HEK293 (cell line): Measurements from ENCODE around the gene DCDC1.

Source experiments
- GLI4 ChIP-seq: fragments of 450-650 bp; formaldehyde crosslinking; IDR thresholded peaks from 2 replicates; pipeline ENCODE4 v1.5.1; 2016; ENCODE audit warnings: missing biosample characterization, missing genetic modification characterization
- MYNN ChIP-seq: fragments of 450-650 bp; formaldehyde crosslinking; IDR thresholded peaks from 2 replicates; pipeline ENCODE4 v1.5.1; 2016; ENCODE audit warnings: missing biosample characterization, missing genetic modification characterization, borderline replicate concordance
- REST ChIP-seq: fragments of 450-650 bp; formaldehyde crosslinking; IDR thresholded peaks from 2 replicates; pipeline ENCODE4 v1.5.1; 2016; ENCODE audit warnings: missing biosample characterization, missing genetic modification characterization
- ZFP41 ChIP-seq: fragments of 450-650 bp; formaldehyde crosslinking; IDR thresholded peaks from 2 replicates; pipeline ENCODE4 v1.5.1; 2016; ENCODE audit warnings: missing biosample characterization, missing genetic modification characterization, borderline replicate concordance
- ZNF394 ChIP-seq: fragments of 450-650 bp; formaldehyde crosslinking; IDR thresholded peaks from 2 replicates; pipeline ENCODE4 v1.5.1; 2016; ENCODE audit warnings: missing biosample characterization, missing genetic modification characterization, mild to moderate bottlenecking, moderate library complexity, borderline replicate concordance
- TF ChIP-seq, protein P1 (sequence below): fragments of 450-650 bp; formaldehyde crosslinking; IDR thresholded peaks from 2 replicates; pipeline ENCODE4 v1.5.1; 2016; ENCODE audit warnings: missing biosample characterization, missing genetic modification characterization

- TF ChIP-seq, protein P1, sequence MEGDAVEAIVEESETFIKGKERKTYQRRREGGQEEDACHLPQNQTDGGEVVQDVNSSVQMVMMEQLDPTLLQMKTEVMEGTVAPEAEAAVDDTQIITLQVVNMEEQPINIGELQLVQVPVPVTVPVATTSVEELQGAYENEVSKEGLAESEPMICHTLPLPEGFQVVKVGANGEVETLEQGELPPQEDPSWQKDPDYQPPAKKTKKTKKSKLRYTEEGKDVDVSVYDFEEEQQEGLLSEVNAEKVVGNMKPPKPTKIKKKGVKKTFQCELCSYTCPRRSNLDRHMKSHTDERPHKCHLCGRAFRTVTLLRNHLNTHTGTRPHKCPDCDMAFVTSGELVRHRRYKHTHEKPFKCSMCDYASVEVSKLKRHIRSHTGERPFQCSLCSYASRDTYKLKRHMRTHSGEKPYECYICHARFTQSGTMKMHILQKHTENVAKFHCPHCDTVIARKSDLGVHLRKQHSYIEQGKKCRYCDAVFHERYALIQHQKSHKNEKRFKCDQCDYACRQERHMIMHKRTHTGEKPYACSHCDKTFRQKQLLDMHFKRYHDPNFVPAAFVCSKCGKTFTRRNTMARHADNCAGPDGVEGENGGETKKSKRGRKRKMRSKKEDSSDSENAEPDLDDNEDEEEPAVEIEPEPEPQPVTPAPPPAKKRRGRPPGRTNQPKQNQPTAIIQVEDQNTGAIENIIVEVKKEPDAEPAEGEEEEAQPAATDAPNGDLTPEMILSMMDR, result no peak
- TF ChIP-seq ZFP41 (tag by site-specific recombination) (no peak), REST (tag by site-specific recombination) (no peak), MYNN (tag by site-specific recombination) (no peak), GLI4 (tag by site-specific recombination) (no peak), ZNF394 (tag by site-specific recombination) (no peak)
Observed at GRCh38 chr11:31000381-31000780, 369.2 kb downstream of the DCDC1 start.
